GM12878 (cell line): ENCODE measurements around the gene KLK5.

Experiments
- EP300 ChIP-seq, 2 experiments: fragments of 150-350 bp in 1 of 2; IDR thresholded peaks; 2 replicates each; pipeline ENCODE4 v1.6.1; 2011 to 2012; ENCODE audit warnings: low read depth in 2 of 2, low read length in 2 of 2, borderline replicate concordance in 1 of 2, improper control_type of control experiment in 1 of 2, inconsistent platforms in 1 of 2; ENCODE audit not compliant: control insufficient read depth in 1 of 2
- EZH2 ChIP-seq: IDR thresholded peaks from 2 replicates; pipeline ENCODE4 v1.6.1; 2012; ENCODE audit warnings: low read depth, mild to moderate bottlenecking, control low read depth, inconsistent platforms, low read length, borderline replicate concordance; ENCODE audit not compliant: control insufficient read depth
- GABPA ChIP-seq: IDR thresholded peaks from 2 replicates; pipeline ENCODE4 v1.6.1; 2014; ENCODE audit warnings: antibody characterized with exemption, low read depth, mild to moderate bottlenecking, inconsistent platforms
- SMC3 ChIP-seq: IDR thresholded peaks from 2 replicates; pipeline ENCODE4 v1.6.1; 2011; ENCODE audit warnings: low read length, improper control_type of control experiment, borderline replicate concordance
- TARDBP ChIP-seq: IDR thresholded peaks from 2 replicates; pipeline ENCODE4 v1.6.1; 2016; ENCODE audit warnings: borderline replicate concordance
- TF ChIP-seq, protein P1 (sequence below), 3 experiments: IDR thresholded peaks in 2 of 3; conservative IDR thresholded peaks in 1 of 3; 2 replicates each; pipeline ENCODE4 v1.5.1; 2011; ENCODE audit warnings: low read depth in 3 of 3, low read length in 3 of 3, mild to moderate bottlenecking in 3 of 3, control low read depth in 2 of 3, moderate library complexity in 2 of 3, inconsistent platforms in 1 of 3, mixed read lengths in 1 of 3; ENCODE audit not compliant: control insufficient read depth in 2 of 3, insufficient read depth in 1 of 3; ENCODE audit errors: extremely low read depth in 1 of 3
- TF ChIP-seq, protein P2 (sequence below): fragments of 450-650 bp; IDR thresholded peaks from 2 replicates; pipeline ENCODE4 v1.6.1; 2016; ENCODE audit warnings: mild to moderate bottlenecking, moderate library complexity, borderline replicate concordance
- TF ChIP-seq, protein P3 (sequence below): fragments of 450-650 bp; conservative IDR thresholded peaks from 2 replicates; pipeline ENCODE4 v1.6.1; 2017; ENCODE audit warnings: mild to moderate bottlenecking, moderate library complexity

DNA sequence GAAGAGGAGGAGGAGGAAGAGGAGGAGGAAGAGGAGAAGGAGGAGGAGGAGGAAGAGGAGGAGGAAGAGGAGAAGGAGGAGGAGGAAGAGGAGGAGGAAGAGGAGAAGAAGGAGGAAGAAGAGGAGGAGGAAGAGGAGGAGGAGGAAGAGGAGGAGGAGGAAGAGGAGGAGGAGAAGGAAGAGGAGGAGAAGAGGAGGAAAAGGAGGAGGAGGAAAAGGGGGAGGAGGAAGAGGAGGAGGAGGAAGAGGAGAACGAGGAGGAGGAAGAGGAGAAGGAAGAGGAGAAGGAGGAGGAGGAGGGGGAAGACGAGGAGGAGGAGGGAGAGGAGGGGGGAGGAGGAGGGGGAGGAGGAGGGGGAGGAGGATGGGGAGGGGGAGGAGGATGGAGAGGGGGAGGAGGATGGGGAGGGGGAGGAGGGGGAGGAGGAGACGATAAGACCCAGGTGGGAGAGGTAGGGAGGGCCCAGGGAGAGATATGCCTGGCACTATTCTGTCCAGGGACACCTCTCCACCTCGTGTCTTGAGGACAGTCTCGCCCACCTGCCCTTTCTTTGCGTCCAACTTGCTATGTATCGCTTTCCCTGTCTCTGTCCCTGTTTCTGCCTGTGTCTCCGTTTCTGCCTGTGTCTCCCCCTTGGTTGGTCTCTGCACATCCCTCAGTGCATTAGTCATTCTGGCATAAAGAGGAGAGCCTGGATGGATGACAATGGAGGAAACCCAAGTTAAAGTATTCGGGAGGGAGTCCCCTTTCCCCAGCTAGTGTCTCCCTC, 7.1 kb upstream of the KLK5 start:
- TF ChIP-seq, protein P1, sequence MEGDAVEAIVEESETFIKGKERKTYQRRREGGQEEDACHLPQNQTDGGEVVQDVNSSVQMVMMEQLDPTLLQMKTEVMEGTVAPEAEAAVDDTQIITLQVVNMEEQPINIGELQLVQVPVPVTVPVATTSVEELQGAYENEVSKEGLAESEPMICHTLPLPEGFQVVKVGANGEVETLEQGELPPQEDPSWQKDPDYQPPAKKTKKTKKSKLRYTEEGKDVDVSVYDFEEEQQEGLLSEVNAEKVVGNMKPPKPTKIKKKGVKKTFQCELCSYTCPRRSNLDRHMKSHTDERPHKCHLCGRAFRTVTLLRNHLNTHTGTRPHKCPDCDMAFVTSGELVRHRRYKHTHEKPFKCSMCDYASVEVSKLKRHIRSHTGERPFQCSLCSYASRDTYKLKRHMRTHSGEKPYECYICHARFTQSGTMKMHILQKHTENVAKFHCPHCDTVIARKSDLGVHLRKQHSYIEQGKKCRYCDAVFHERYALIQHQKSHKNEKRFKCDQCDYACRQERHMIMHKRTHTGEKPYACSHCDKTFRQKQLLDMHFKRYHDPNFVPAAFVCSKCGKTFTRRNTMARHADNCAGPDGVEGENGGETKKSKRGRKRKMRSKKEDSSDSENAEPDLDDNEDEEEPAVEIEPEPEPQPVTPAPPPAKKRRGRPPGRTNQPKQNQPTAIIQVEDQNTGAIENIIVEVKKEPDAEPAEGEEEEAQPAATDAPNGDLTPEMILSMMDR (IDR thresholded peaks at IDR 0.05 in 2 of 3, conservative IDR thresholded peaks at IDR 0.05 in 1 of 3; ENCODE audit: control insufficient read depth in 2 of 3, extremely low read depth in 1 of 3, insufficient read depth in 1 of 3, low read depth in 3 of 3, low read length in 3 of 3) = no peak
- TF ChIP-seq, protein P2, sequence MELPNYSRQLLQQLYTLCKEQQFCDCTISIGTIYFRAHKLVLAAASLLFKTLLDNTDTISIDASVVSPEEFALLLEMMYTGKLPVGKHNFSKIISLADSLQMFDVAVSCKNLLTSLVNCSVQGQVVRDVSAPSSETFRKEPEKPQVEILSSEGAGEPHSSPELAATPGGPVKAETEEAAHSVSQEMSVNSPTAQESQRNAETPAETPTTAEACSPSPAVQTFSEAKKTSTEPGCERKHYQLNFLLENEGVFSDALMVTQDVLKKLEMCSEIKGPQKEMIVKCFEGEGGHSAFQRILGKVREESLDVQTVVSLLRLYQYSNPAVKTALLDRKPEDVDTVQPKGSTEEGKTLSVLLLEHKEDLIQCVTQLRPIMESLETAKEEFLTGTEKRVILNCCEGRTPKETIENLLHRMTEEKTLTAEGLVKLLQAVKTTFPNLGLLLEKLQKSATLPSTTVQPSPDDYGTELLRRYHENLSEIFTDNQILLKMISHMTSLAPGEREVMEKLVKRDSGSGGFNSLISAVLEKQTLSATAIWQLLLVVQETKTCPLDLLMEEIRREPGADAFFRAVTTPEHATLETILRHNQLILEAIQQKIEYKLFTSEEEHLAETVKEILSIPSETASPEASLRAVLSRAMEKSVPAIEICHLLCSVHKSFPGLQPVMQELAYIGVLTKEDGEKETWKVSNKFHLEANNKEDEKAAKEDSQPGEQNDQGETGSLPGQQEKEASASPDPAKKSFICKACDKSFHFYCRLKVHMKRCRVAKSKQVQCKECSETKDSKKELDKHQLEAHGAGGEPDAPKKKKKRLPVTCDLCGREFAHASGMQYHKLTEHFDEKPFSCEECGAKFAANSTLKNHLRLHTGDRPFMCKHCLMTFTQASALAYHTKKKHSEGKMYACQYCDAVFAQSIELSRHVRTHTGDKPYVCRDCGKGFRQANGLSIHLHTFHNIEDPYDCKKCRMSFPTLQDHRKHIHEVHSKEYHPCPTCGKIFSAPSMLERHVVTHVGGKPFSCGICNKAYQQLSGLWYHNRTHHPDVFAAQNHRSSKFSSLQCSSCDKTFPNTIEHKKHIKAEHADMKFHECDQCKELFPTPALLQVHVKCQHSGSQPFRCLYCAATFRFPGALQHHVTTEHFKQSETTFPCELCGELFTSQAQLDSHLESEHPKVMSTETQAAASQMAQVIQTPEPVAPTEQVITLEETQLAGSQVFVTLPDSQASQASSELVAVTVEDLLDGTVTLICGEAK = no peak
- no peak for TF ChIP-seq EP300 (IDR thresholded peaks at IDR 0.05; ENCODE audit: borderline replicate concordance in 1 of 2, control insufficient read depth in 1 of 2, low read depth in 2 of 2, low read length in 2 of 2)
- TF ChIP-seq SMC3 = no peak
- no peak for TF ChIP-seq GABPA
- TF ChIP-seq, protein P3, sequence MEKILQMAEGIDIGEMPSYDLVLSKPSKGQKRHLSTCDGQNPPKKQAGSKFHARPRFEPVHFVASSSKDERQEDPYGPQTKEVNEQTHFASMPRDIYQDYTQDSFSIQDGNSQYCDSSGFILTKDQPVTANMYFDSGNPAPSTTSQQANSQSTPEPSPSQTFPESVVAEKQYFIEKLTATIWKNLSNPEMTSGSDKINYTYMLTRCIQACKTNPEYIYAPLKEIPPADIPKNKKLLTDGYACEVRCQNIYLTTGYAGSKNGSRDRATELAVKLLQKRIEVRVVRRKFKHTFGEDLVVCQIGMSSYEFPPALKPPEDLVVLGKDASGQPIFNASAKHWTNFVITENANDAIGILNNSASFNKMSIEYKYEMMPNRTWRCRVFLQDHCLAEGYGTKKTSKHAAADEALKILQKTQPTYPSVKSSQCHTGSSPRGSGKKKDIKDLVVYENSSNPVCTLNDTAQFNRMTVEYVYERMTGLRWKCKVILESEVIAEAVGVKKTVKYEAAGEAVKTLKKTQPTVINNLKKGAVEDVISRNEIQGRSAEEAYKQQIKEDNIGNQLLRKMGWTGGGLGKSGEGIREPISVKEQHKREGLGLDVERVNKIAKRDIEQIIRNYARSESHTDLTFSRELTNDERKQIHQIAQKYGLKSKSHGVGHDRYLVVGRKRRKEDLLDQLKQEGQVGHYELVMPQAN = no peak
- no peak for TF ChIP-seq EZH2
- no peak for TF ChIP-seq TARDBP
